Breast epithelium (tissue), 3 donors: Measurements from ENCODE around the gene BSDC1. TPM values are rescaled to one million over a fixed set of nuclear protein-coding genes. Genes with fewer than 3 reads are reported as not detected.

Experiments used
- total RNA-seq, 3 donors: library from RNA; depleted of rRNA; stranded (reverse); fragments of >200 nt; gene quantifications; one replicate each; pipeline ENCODE4 v1.1.0, GENCODE V29; 2016

Gene BSDC1
- total RNA-seq, 3 donors from 2014 or later, result 86.9 to 123 (median 95.1) TPM

Other genes with a start within 250 kb of the BSDC1 start
- gene TXLNA, start 214.8 kb downstream of the BSDC1 start, total RNA-seq, result 10 to 100 TPM; 38.7 to 51.8 (median 45.8) TPM
- 1 to 10 TPM; 1.4 to 5.2 (median 4.1) TPM for gene CCDC28B, start 193.8 kb downstream of the BSDC1 start, total RNA-seq
- 1 to 10 TPM; 1.8 to 3.5 (median 2.3) TPM for gene IQCC, start 188.8 kb downstream of the BSDC1 start, total RNA-seq
- gene DCDC2B, start 185.4 kb downstream of the BSDC1 start, total RNA-seq, result under 1 TPM in 1 of 3 donors, not detected in 2; 0.33 TPM
- 10 to 100 TPM in 2 of 3 donors, 1 to 10 TPM in 1; 5.8 to 20.6 (median 13.4) TPM for gene TMEM234, start 172.1 kb downstream of the BSDC1 start, total RNA-seq
- gene EIF3I, start 172.0 kb downstream of the BSDC1 start, total RNA-seq, result 100 to 1,000 TPM; 177 to 222 (median 190) TPM
- gene FAM167B, start 147.2 kb downstream of the BSDC1 start, total RNA-seq, result 1 to 10 TPM in 2 of 3 donors, under 1 TPM in 1; 0.64 to 6.9 (median 1.2) TPM
- gene LCK, start 143.2 kb downstream of the BSDC1 start, total RNA-seq, result 1 to 10 TPM; 2.4 to 4.1 (median 2.9) TPM
- 10 to 100 TPM; 31.8 to 87.5 (median 87.4) TPM for gene HDAC1, start 102.4 kb downstream of the BSDC1 start, total RNA-seq
- gene MARCKSL1, start 58.2 kb downstream of the BSDC1 start, total RNA-seq, result 10 to 100 TPM; 33.4 to 82.8 (median 47.9) TPM
- gene FAM229A, start 32.0 kb downstream of the BSDC1 start, total RNA-seq, result 10 to 100 TPM in 2 of 3 donors, 1 to 10 TPM in 1; 8.8 to 15.8 (median 10.2) TPM
- 1 to 10 TPM; 1.4 to 3.9 (median 3.4) TPM for gene TSSK3, start 31.9 kb downstream of the BSDC1 start, total RNA-seq
- under 1 TPM; under 0.01 to 0.15 (median under 0.01) TPM for gene ZBTB8B, start 70.6 kb upstream of the BSDC1 start, total RNA-seq
- gene ZBTB8A, start 145.0 kb upstream of the BSDC1 start, total RNA-seq, result 1 to 10 TPM; 6.6 to 10.0 (median 9.6) TPM